Endodermal cell (in vitro differentiated cells): Measurements from ENCODE around the gene CCSER1. TPM values are rescaled to one million over a fixed set of nuclear protein-coding genes. Genes with fewer than 3 reads are reported as not detected.
A peak's percentile ranks its signal among the peaks of the same experiment; 100 is the strongest.

Source experiments
- DNase-seq: peaks from one replicate; pipeline ENCODE4 v3.0.0-alpha.2; 2017
- H3K27ac ChIP-seq: 2 replicates; pipeline ENCODE4 v1.5.1; 2013; ENCODE audit warnings: mild to moderate bottlenecking, low read depth, low read length, moderate library complexity
- H3K27me3 ChIP-seq: 2 replicates; pipeline ENCODE4 v1.6.1; 2013; ENCODE audit warnings: mild to moderate bottlenecking, low read length, moderate library complexity; ENCODE audit not compliant: insufficient read depth, control insufficient read depth, poor library complexity, severe bottlenecking
- H3K36me3 ChIP-seq: 2 replicates; pipeline ENCODE4 v1.7.0; 2013; ENCODE audit warnings: mild to moderate bottlenecking, low read length, moderate library complexity; ENCODE audit not compliant: control insufficient read depth, insufficient read depth
- H3K4me1 ChIP-seq: one replicate; pipeline ENCODE4 v1.7.0; 2013; ENCODE audit warnings: low read length; ENCODE audit not compliant: control insufficient read depth, insufficient read depth
- H3K4me3 ChIP-seq: 2 replicates; pipeline ENCODE4 v1.5.1; 2013; ENCODE audit warnings: mild to moderate bottlenecking, low read length, moderate library complexity
- H3K9ac ChIP-seq: 2 replicates; pipeline ENCODE4 v1.6.1; 2013; ENCODE audit warnings: mild to moderate bottlenecking, low read length, moderate library complexity; ENCODE audit not compliant: poor library complexity, severe bottlenecking; ENCODE audit errors: extremely low read depth
- H3K9me3 ChIP-seq: 2 replicates; pipeline ENCODE4 v1.6.1; 2013; ENCODE audit warnings: mild to moderate bottlenecking, low read length, moderate library complexity; ENCODE audit not compliant: control insufficient read depth
- H3K27ac Mint-ChIP-seq: 2 replicates; pipeline ENCODE4 v1.8.0; 2020; ENCODE audit warnings: mixed read lengths
- H3K27me3 Mint-ChIP-seq: 2 replicates; pipeline ENCODE4 v1.8.0; 2021; ENCODE audit warnings: mild to moderate bottlenecking, mixed read lengths; ENCODE audit not compliant: insufficient read depth
- H3K36me3 Mint-ChIP-seq: 2 replicates; pipeline ENCODE4 v1.8.0; 2020; ENCODE audit warnings: low read depth, mixed read lengths
- H3K4me1 Mint-ChIP-seq: 2 replicates; pipeline ENCODE4 v1.8.0; 2020; ENCODE audit warnings: mixed read lengths
- H3K4me3 Mint-ChIP-seq: 2 replicates; pipeline ENCODE4 v1.8.0; 2020; ENCODE audit warnings: mild to moderate bottlenecking, moderate library complexity, mixed read lengths
- H3K9me3 Mint-ChIP-seq: 2 replicates; pipeline ENCODE4 v1.8.0; 2020; ENCODE audit warnings: mild to moderate bottlenecking, mixed read lengths
- CTCF ChIP-seq: fragments of 200-600 bp; sonication (generic); conservative IDR thresholded peaks from 2 replicates; pipeline ENCODE4 v1.5.0; 2021; ENCODE audit warnings: antibody characterized with exemption, mild to moderate bottlenecking
- WGBS, 2 experiments: methylation state at CpG; one replicate each; pipeline versions ENCODE4 v1.1.5 to v1.1.7; 2013; ENCODE audit warnings: missing lambda C conversion rate in 2 of 2, mixed read lengths in 1 of 2; ENCODE audit not compliant: insufficient coverage in 1 of 2, insufficient read length in 1 of 2; 5-methylcytosine and 5-hydroxymethylcytosine counted together
- total RNA-seq, 2 donors: library from RNA; stranded (reverse); fragmentation: NEBNext Ultra II Directional in 1 of 2; extraction: Animal tissue kit (Norgen Biotek cat#: 25700) in 1 of 2; gene quantifications; 2 replicates in 1 of 2; 3 replicates in 1 of 2; pipeline ENCODE4 v1.2.1, GENCODE V29; 2021

CCSER1 gene
- total RNA-seq, 2 donors from 2014 or later: 1.1 to 2.2 TPM

- WGBS, 2 experiments: 89 to 93% methylated on average over 3 to 5 of the region's 5 CpGs
- no peak overlapping the region for H3K27ac Mint-ChIP-seq
These were observed 287.9 kb downstream of the CCSER1 start for GRCh38 chr4:90415116-90415515.

GRCh38 chr4:90419124-90419711 is 292.0 kb downstream of the CCSER1 start:
- H3K4me1 Mint-ChIP-seq: no peaks in the 10 kb centered on the region
- no peak overlapping the region for H3K27ac ChIP-seq
- 0 to 10% methylated on average over 1 to 2 of the region's 2 CpGs for WGBS, 2 experiments
- no peaks in the 10 kb centered on the region for H3K36me3 Mint-ChIP-seq
- H3K27me3 ChIP-seq: no peaks in the 10 kb centered on the region
- no peaks in the 10 kb centered on the region for H3K9me3 ChIP-seq
- no peak overlapping the region for H3K4me3 ChIP-seq
- no peak overlapping the region for H3K27ac Mint-ChIP-seq
- peak; percentile 86 for TF ChIP-seq CTCF
- no peaks in the 10 kb centered on the region for H3K36me3 ChIP-seq
- H3K4me3 Mint-ChIP-seq: no peak overlapping the region
- no peaks in the 10 kb centered on the region for H3K9me3 Mint-ChIP-seq
- DNase-seq: no peak
- H3K27me3 Mint-ChIP-seq: no peaks in the 10 kb centered on the region
- no peaks in the 10 kb centered on the region for H3K4me1 ChIP-seq
- no peak overlapping the region for H3K9ac ChIP-seq

More at GRCh38 chr4:90415116-90415515, 287.9 kb downstream of the CCSER1 start:
- Mint-ChIP-seq H3K36me3 (no peaks in the 10 kb centered on the region), H3K27me3 (no peaks in the 10 kb centered on the region), H3K4me3 (no peak overlapping the region), H3K4me1 (no peaks in the 10 kb centered on the region), H3K9me3 (peaks cover 4% of the 10 kb centered on the region)
- H3K27me3 ChIP-seq: no peaks in the 10 kb centered on the region
- H3K27ac ChIP-seq: no peak overlapping the region
- no peak overlapping the region for H3K4me3 ChIP-seq
- no peak overlapping the region for H3K9ac ChIP-seq
- H3K9me3 ChIP-seq: no peaks in the 10 kb centered on the region
- H3K4me1 ChIP-seq: no peaks in the 10 kb centered on the region
- H3K36me3 ChIP-seq: no peaks in the 10 kb centered on the region
- no peak for TF ChIP-seq CTCF
- DNase-seq: no peak

- H3K27me3 ChIP-seq: no peaks in the 10 kb centered on the region
- DNase-seq: no peak
- no peak overlapping the region for H3K9ac ChIP-seq
- H3K27ac ChIP-seq: no peak overlapping the region
- no peaks in the 10 kb centered on the region for H3K36me3 Mint-ChIP-seq
- H3K27me3 Mint-ChIP-seq: no peaks in the 10 kb centered on the region
- no peak for TF ChIP-seq CTCF
- H3K4me1 ChIP-seq: no peaks in the 10 kb centered on the region
- H3K4me3 Mint-ChIP-seq: no peak overlapping the region
- H3K36me3 ChIP-seq: no peaks in the 10 kb centered on the region
- 88% methylated on average over 2 of the region's 2 CpGs; no CpG with 5 or more reads in 1 of the 2 experiments for WGBS, 2 experiments
- H3K9me3 Mint-ChIP-seq: no peaks in the 10 kb centered on the region
- H3K4me3 ChIP-seq: no peak overlapping the region
- no peaks in the 10 kb centered on the region for H3K4me1 Mint-ChIP-seq
- H3K27ac Mint-ChIP-seq: no peak overlapping the region
- H3K9me3 ChIP-seq: no peaks in the 10 kb centered on the region
These were observed 294.0 kb downstream of the CCSER1 start for GRCh38 chr4:90421161-90421560.
